A549 (cell line): ENCODE results near the gene PRAMEF11. TPM values are rescaled to one million over a fixed set of nuclear protein-coding genes. Genes with fewer than 3 reads are reported as not detected.
"Not testable (repeated sequence)": the region's sequence is repeated elsewhere in the genome, so short reads cannot be mapped to it uniquely, and the experiment has no call there.

Experiments used
- ATAC-seq, 2 experiments: fragments of 200-7000 bp in 1 of 2; fragments of >200 bp in 1 of 2; cut with Nextera tagmentation in 1 of 2; cut with Tn5 transposase in 1 of 2; 3 replicates each; pipeline versions ENCODE4 v1.8.0 to v1.9.1; 2018 to 2020; ENCODE audit warnings: mild to moderate bottlenecking in 1 of 2, moderate library complexity in 1 of 2
- CTCF ChIA-PET: fragments of 300-600 bp; sonication (Branson Sonifier 250); formaldehyde crosslinking; extraction: SDS; loops from one replicate; lab custom pipeline; 2021; ENCODE audit warnings: antibody characterized with exemption, inconsistent platforms; lab: Yijun Ruan, JAX
- POLR2A ChIA-PET: fragments of 350-600 bp; formaldehyde crosslinking; extraction: SDS; loops from one replicate; lab custom pipeline; 2021; ENCODE audit warnings: antibody characterized with exemption, inconsistent platforms; lab: Yijun Ruan, JAX
- DNase-seq, 2 experiments: peaks; one replicate each; pipeline versions ENCODE4 v3.0.0 to v3.0.0-alpha.2; 2011 to 2016; ENCODE audit warnings: low read depth in 1 of 2, low spot score in 1 of 2
- FAIRE-seq: peaks from 2 replicates; lab custom pipeline; 2011; peaks lifted over from hg19 to GRCh38; lab: Jason Lieb, UNC
- H3K27ac ChIP-seq, 2 experiments: fragments of >200 bp; sonication (Bioruptor Twin); formaldehyde crosslinking; 3 replicates each; pipeline ENCODE4 v1.5.1; 2016 to 2017
- H3K4me1 ChIP-seq: fragments of >200 bp; sonication (Bioruptor Twin); formaldehyde crosslinking; 3 replicates; pipeline ENCODE4 v1.6.1; 2016
- H3K4me2 ChIP-seq: fragments of >200 bp; sonication (Bioruptor Twin); formaldehyde crosslinking; 3 replicates; pipeline ENCODE4 v1.6.1; 2016
- H3K4me3 ChIP-seq: fragments of >200 bp; sonication (Bioruptor Twin); formaldehyde crosslinking; 3 replicates; pipeline ENCODE4 v1.5.1; 2016
- H3K9me3 ChIP-seq: fragments of >200 bp; sonication (Bioruptor Twin); formaldehyde crosslinking; 3 replicates; pipeline ENCODE4 v1.6.1; 2016
- BHLHE40 ChIP-seq: IDR thresholded peaks from 2 replicates; pipeline ENCODE4 v1.6.1; 2012; ENCODE audit warnings: low read depth, low read length, inconsistent platforms
- CBX8 ChIP-seq: fragments of 200-600 bp; sonication (generic); IDR thresholded peaks from 2 replicates; pipeline ENCODE4 v1.6.1; 2016
- CHD4 ChIP-seq: fragments of 200-600 bp; sonication (generic); IDR thresholded peaks from 2 replicates; pipeline ENCODE4 v1.6.1; 2016; ENCODE audit warnings: antibody characterized with exemption, mild to moderate bottlenecking, borderline replicate concordance
- CTCF ChIP-seq: fragments of >200 bp; sonication (Bioruptor Twin); formaldehyde crosslinking; IDR thresholded peaks from 3 replicates; pipeline ENCODE4 v1.5.1; 2016
- EP300 ChIP-seq, 2 experiments: fragments of >200 bp; sonication (Bioruptor Twin); formaldehyde crosslinking; IDR thresholded peaks; 2 replicates in 1 of 2; 3 replicates in 1 of 2; pipeline ENCODE4 v1.6.1; 2016 to 2017
- KDM1A ChIP-seq: fragments of 200-600 bp; sonication (generic); IDR thresholded peaks from 2 replicates; pipeline ENCODE4 v1.6.1; 2016; ENCODE audit warnings: low read depth, mild to moderate bottlenecking
- RAD21 ChIP-seq, 2 experiments: fragments of >200 bp in 1 of 2; sonication (Bioruptor Twin) in 1 of 2; formaldehyde crosslinking in 1 of 2; IDR thresholded peaks in 1 of 2; conservative IDR thresholded peaks in 1 of 2; 2 replicates in 1 of 2; 3 replicates in 1 of 2; pipeline ENCODE4 v1.6.1; 2012 to 2018; ENCODE audit warnings: inconsistent platforms in 1 of 2
- WGBS: methylation state at CpG from one replicate; pipeline ENCODE4 v1.1.6; 2017; ENCODE audit errors: missing lambda C conversion rate; 5-methylcytosine and 5-hydroxymethylcytosine counted together
- polyA plus RNA-seq, 4 experiments: library from polyadenylated mRNA; depleted of rRNA in 3 of 4; stranded (reverse); fragments of >200 nt; fragmentation: RNase III in 1 of 4; extraction: RNeasy Plus Mini Kit Qiagen cat#74134 plus additional on column Dnase treatment in 1 of 4; gene quantifications; 2 replicates in 3 of 4; 3 replicates in 1 of 4; pipeline ENCODE4 v1.2.3, GENCODE V29; 2011 to 2017
- TF ChIP-seq, protein P1 (sequence below): fragments of 250-450 bp; sonication (Bioruptor Pico); IDR thresholded peaks from 2 replicates; pipeline ENCODE4 v1.5.0; 2020; ENCODE audit warnings: low read depth, mild to moderate bottlenecking, moderate library complexity
- TF ChIP-seq, protein P2 (sequence below): IDR thresholded peaks from 2 replicates; pipeline ENCODE4 v1.6.1; 2012; ENCODE audit warnings: low read depth, borderline replicate concordance

PRAMEF11 gene
- polyA plus RNA-seq, 2 of the 4 experiments (the other 2 are of a cell fraction): not detected

DNA sequence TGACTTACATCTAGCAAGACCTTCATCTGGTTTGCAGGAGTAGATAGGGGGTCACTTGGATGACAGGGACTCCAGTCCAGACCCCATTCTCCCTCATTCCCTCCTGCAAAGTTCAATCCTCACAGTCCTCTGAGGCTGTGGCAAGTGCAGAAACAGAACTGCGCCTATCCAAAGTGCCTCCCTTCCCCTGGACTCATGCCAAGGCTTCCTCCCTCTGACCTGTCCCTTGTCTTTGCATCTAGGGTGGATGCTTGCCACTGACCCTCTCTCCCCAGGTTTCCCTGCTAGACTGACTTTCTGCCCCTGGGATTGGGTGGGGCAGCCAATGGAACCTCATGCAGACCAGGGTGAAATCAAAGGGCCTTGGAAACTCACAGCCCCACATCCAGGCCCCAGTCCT is 21.3 kb downstream of the PRAMEF11 start (continued):
- TF ChIP-seq BHLHE40: no peak
- TF ChIP-seq, protein P1, sequence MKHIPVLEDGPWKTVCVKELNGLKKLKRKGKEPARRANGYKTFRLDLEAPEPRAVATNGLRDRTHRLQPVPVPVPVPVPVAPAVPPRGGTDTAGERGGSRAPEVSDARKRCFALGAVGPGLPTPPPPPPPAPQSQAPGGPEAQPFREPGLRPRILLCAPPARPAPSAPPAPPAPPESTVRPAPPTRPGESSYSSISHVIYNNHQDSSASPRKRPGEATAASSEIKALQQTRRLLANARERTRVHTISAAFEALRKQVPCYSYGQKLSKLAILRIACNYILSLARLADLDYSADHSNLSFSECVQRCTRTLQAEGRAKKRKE (CRISPR knock-in tag): no peak

- Histone ChIP-seq H3K27ac (no peak overlapping the region), H3K4me1 (no peaks in the 10 kb centered on the region), H3K9me3 (no peaks in the 10 kb centered on the region), H3K4me3 (no peak overlapping the region), H3K4me2 (no peak overlapping the region)
- ATAC-seq: no peak
- ChIA-PET CTCF (no interaction called here), POLR2A (no interaction called here)
- TF ChIP-seq CBX8: no peak
- TF ChIP-seq BHLHE40: no peak
- no peak for TF ChIP-seq EP300 (IDR thresholded peaks at IDR 0.05)
- TF ChIP-seq, protein P2, sequence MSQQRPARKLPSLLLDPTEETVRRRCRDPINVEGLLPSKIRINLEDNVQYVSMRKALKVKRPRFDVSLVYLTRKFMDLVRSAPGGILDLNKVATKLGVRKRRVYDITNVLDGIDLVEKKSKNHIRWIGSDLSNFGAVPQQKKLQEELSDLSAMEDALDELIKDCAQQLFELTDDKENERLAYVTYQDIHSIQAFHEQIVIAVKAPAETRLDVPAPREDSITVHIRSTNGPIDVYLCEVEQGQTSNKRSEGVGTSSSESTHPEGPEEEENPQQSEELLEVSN: no peak
- no peak for DNase-seq
- FAIRE-seq: no peak
- 5% methylated on average over 2 of the region's 2 CpGs for WGBS
These were observed 31.5 kb downstream of the PRAMEF11 start for GRCh38 chr1:12799730-12800129.

- H3K4me3 ChIP-seq: no peak overlapping the region
- TF ChIP-seq CHD4: no peak
- no peak for TF ChIP-seq KDM1A
- H3K9me3 ChIP-seq: no peaks in the 10 kb centered on the region
- H3K27ac ChIP-seq: no peak overlapping the region
- no CpG with 5 or more reads among the region's 4 CpGs for WGBS
- no peak overlapping the region for H3K4me2 ChIP-seq
- FAIRE-seq: no peak
- CTCF ChIA-PET: no interaction called here
- POLR2A ChIA-PET: no interaction called here
- no peak for ATAC-seq
- DNase-seq: no peak
- H3K4me1 ChIP-seq: no peaks in the 10 kb centered on the region
These were observed 32.3 kb downstream of the PRAMEF11 start for GRCh38 chr1:12798911-12799310.

DNA sequence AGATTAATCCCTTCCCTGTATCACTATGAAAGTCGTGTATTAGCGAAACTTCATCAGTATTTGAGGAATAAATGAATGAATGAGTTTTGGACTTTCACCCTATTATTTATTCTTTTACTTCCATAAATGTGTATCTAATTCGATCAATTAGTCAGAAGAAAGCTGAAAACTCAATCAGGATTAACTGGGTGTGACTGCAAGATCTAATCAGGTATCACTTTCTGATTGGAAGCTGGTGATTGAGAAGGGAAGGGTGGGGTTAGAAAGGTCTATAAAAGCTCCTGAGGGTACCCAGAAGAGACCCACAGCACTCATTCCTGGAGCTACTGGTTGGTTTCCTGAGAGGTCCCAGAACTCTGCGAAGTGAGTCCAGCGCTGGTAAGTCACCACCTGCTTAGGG is 40.1 kb downstream of the PRAMEF11 start, which contains the start of gene PRAMEF1:
PRAMEF1 (plus strand) TSS at position 301 of the 400 bp plus-strand sequence. CDS start 1,831 bp downstream, outside the sequence.
- H3K4me3 ChIP-seq, CTCF ChIA-PET, H3K9me3 ChIP-seq, FAIRE-seq, H3K4me1 ChIP-seq, ATAC-seq, DNase-seq, H3K27ac ChIP-seq, POLR2A ChIA-PET, H3K4me2 ChIP-seq: not testable (repeated sequence)
- 7% methylated on average over 5 of the region's 5 CpGs for WGBS

DNA sequence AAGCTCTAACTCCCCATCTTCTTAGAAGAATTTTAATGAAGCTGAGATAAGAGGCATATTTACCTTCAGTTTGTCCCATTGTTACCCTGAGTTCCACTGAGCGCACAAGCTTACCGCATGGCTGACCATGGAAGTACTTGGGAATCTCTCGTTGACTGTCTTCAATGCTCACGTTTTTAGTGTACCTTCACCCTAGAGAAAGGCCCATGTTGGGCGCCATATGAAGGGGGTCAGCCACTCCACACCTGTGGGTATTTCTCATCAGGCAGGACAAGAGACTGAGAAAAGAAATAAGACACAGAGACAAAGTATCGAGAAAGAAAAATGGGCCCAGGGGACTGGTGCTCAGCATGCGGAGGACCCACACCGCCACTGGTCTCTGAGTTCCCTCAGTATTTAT is 46.5 kb downstream of the PRAMEF11 start:
- FAIRE-seq: not testable (repeated sequence)

GRCh38 chr1:12783783-12784182 is 47.4 kb downstream of the PRAMEF11 start:
- FAIRE-seq, H3K27ac ChIP-seq, H3K4me2 ChIP-seq, H3K4me3 ChIP-seq, H3K4me1 ChIP-seq, POLR2A ChIA-PET, H3K9me3 ChIP-seq: not testable (repeated sequence)
- TF ChIP-seq RAD21 (conservative IDR thresholded peaks at IDR 0.05 in 1 of 2, IDR thresholded peaks at IDR 0.05 in 1 of 2): peak; percentile 23 to 51; a peak in 3 of 5 replicates
- TF ChIP-seq CTCF: peak; percentile 18; the same call in 1 of the 3 replicates
- TF ChIP-seq, all 56 proteins: peak for 2; not testable (repeated sequence) for 54
- WGBS: 16% methylated on average over 5 of the region's 7 CpGs
- CTCF ChIA-PET: not testable (repeated sequence)
- peak in 1 of 2 experiments; percentile 40; a peak in 1 of 6 replicates for ATAC-seq
- peak in 1 of 2 experiments; percentile 6 for DNase-seq

More for the DNA sequence above, 46.5 kb downstream of the PRAMEF11 start:
- peak in 1 of 2 experiments; percentile 7 for DNase-seq
- POLR2A ChIA-PET, H3K27ac ChIP-seq, H3K4me3 ChIP-seq, ATAC-seq, H3K4me1 ChIP-seq, H3K4me2 ChIP-seq, H3K9me3 ChIP-seq, CTCF ChIA-PET: not testable (repeated sequence)
- 46% methylated on average over 7 of the region's 8 CpGs for WGBS
